Bronchial epithelial cell (primary cell): Measurements from ENCODE around the gene ADRA1B. TPM values are rescaled to one million over a fixed set of nuclear protein-coding genes. Genes with fewer than 3 reads are reported as not detected.

Source experiments
- DNase-seq: peaks from one replicate; pipeline ENCODE4 v3.0.0-alpha.2; 2010; ENCODE audit warnings: low read depth
- FAIRE-seq: peaks from 2 replicates; lab custom pipeline; 2011; peaks lifted over from hg19 to GRCh38; lab: Jason Lieb, UNC
- H3K27me3 ChIP-seq: 2 replicates; pipeline ENCODE4 v1.5.1; 2011; ENCODE audit warnings: low read length; ENCODE audit not compliant: control insufficient read depth, insufficient read depth
- H3K36me3 ChIP-seq: 2 replicates; pipeline ENCODE4 v1.5.1; 2011; ENCODE audit warnings: low read length; ENCODE audit not compliant: control insufficient read depth, insufficient read depth
- H3K4me3 ChIP-seq: 2 replicates; pipeline ENCODE4 v1.5.1; 2011; ENCODE audit warnings: mild to moderate bottlenecking, low read depth, low read length, control low read depth
- CTCF ChIP-seq: IDR thresholded peaks from 2 replicates; pipeline ENCODE4 v1.5.1; 2011; ENCODE audit warnings: mild to moderate bottlenecking, moderate library complexity, low read length, control low read depth, inconsistent platforms; ENCODE audit not compliant: insufficient read depth, severe bottlenecking
- total RNA-seq: library from RNA; depleted of rRNA; stranded (reverse); fragments of >200 nt; gene quantifications from 2 replicates; pipeline ENCODE4 v1.2.1, GENCODE V29; 2014

Gene ADRA1B
- total RNA-seq, 1 donor from 2014 or later: under 0.01 TPM

- Histone ChIP-seq H3K27me3 (no peaks in the 10 kb centered on the region), H3K4me3 (no peak overlapping the region), H3K36me3 (no peaks in the 10 kb centered on the region)
- no peak for TF ChIP-seq CTCF
- DNase-seq (no peak), FAIRE-seq (no peak)
These were observed 37.3 kb downstream of the ADRA1B start for GRCh38 chr5:159953609-159954008.

- Histone ChIP-seq H3K4me3 (no peak overlapping the region), H3K27me3 (no peaks in the 10 kb centered on the region), H3K36me3 (no peaks in the 10 kb centered on the region)
- FAIRE-seq: no peak
- DNase-seq: no peak
- TF ChIP-seq CTCF: no peak
These were observed 38.9 kb downstream of the ADRA1B start for GRCh38 chr5:159955056-159955624.

GRCh38 chr5:159956074-159956473 is 39.8 kb downstream of the ADRA1B start:
- H3K27me3 ChIP-seq: no peaks in the 10 kb centered on the region
- DNase-seq: no peak
- no peak for FAIRE-seq

GRCh38 chr5:159961176-159962160 is 45.2 kb downstream of the ADRA1B start:
- H3K4me3 ChIP-seq: no peak overlapping the region
- no peak for TF ChIP-seq CTCF
- H3K27me3 ChIP-seq: no peaks in the 10 kb centered on the region
- DNase-seq (no peak), FAIRE-seq (no peak)
- H3K36me3 ChIP-seq: no peaks in the 10 kb centered on the region

More at GRCh38 chr5:159956074-159956473, 39.8 kb downstream of the ADRA1B start:
- TF ChIP-seq CTCF: no peak
- Histone ChIP-seq H3K36me3 (no peaks in the 10 kb centered on the region), H3K4me3 (no peak overlapping the region)

- no peaks in the 10 kb centered on the region for H3K36me3 ChIP-seq
- FAIRE-seq (no peak), DNase-seq (no peak)
- no peak for TF ChIP-seq CTCF
- no peaks in the 10 kb centered on the region for H3K27me3 ChIP-seq
- H3K4me3 ChIP-seq: no peak overlapping the region
These were observed 45.9 kb downstream of the ADRA1B start for GRCh38 chr5:159962214-159962613.
